HG02763 (cell line): ENCODE measurements around the gene EPB41L4A.

Experiments used
- ATAC-seq: cut with Tn5 transposase; IDR thresholded peaks from one replicate; pipeline ENCODE4 v1.9.1; 2021; ENCODE audit warnings: mild to moderate bottlenecking, moderate library complexity; ENCODE audit not compliant: unreplicated experiment

Gene EPB41L4A

GRCh38 chr5:112316006-112316405 lies 103.1 kb downstream of the EPB41L4A start:
- no peak for ATAC-seq

- no peak for ATAC-seq
Observed at GRCh38 chr5:112312295-112313275, 106.5 kb downstream of the EPB41L4A start.

- ATAC-seq: no peak
Observed at GRCh38 chr5:112310746-112311145, 108.3 kb downstream of the EPB41L4A start.

- no peak for ATAC-seq
Observed at GRCh38 chr5:112308608-112309007, 110.5 kb downstream of the EPB41L4A start.

GRCh38 chr5:112306956-112307355 lies 112.1 kb downstream of the EPB41L4A start:
- ATAC-seq: no peak

- ATAC-seq: no peak
Observed at GRCh38 chr5:112304743-112305142, 114.3 kb downstream of the EPB41L4A start.

GRCh38 chr5:112303685-112304084 lies 115.4 kb downstream of the EPB41L4A start:
- ATAC-seq: no peak

- no peak for ATAC-seq
Observed at GRCh38 chr5:112294126-112294525, 125.0 kb downstream of the EPB41L4A start.

GRCh38 chr5:112293587-112293986 lies 125.5 kb downstream of the EPB41L4A start:
- ATAC-seq: no peak

- no peak for ATAC-seq
Observed at GRCh38 chr5:112290691-112291090, 128.4 kb downstream of the EPB41L4A start.

- ATAC-seq: no peak
Observed at GRCh38 chr5:112289465-112289864, 129.6 kb downstream of the EPB41L4A start.

- ATAC-seq: no peak
Observed at GRCh38 chr5:112283943-112284929, 134.8 kb downstream of the EPB41L4A start.

GRCh38 chr5:112283034-112283582 lies 136.0 kb downstream of the EPB41L4A start:
- ATAC-seq: no peak

- no peak for ATAC-seq
Observed at GRCh38 chr5:112279082-112279481, 140.0 kb downstream of the EPB41L4A start.

- ATAC-seq: no peak
Observed at GRCh38 chr5:112276991-112277390, 142.1 kb downstream of the EPB41L4A start.

- no peak for ATAC-seq
Observed at GRCh38 chr5:112275671-112276070, 143.4 kb downstream of the EPB41L4A start.

- no peak for ATAC-seq
Observed at GRCh38 chr5:112270299-112271293, 148.5 kb downstream of the EPB41L4A start.

- ATAC-seq: no peak
Observed at GRCh38 chr5:112267231-112267630, 151.8 kb downstream of the EPB41L4A start.

- no peak for ATAC-seq
Observed at GRCh38 chr5:112264666-112265065, 154.4 kb downstream of the EPB41L4A start.

- no peak for ATAC-seq
Observed at GRCh38 chr5:112264151-112264550, 154.9 kb downstream of the EPB41L4A start.
